RWPE1 (cell line): ENCODE data around the gene SCNN1B.
"Not testable (repeated sequence)": the region's sequence is repeated elsewhere in the genome, so short reads cannot be mapped to it uniquely, and the experiment has no call there.

Source experiments
- CTCF ChIA-PET: fragments of 350-600 bp; sonication (Branson Sonifier 250); formaldehyde crosslinking; extraction: SDS; loops from one replicate; lab custom pipeline; 2021; lab: Yijun Ruan, JAX
- POLR2A ChIA-PET: fragments of 400-600 bp; formaldehyde crosslinking; extraction: SDS; loops from one replicate; lab custom pipeline; 2020; ENCODE audit warnings: antibody characterized with exemption; ENCODE audit not compliant: low non-redundant PET; lab: Yijun Ruan, JAX
- DNase-seq: peaks from one replicate; pipeline ENCODE4 v3.0.0; 2012; ENCODE audit warnings: low spot score
- H3K27ac ChIP-seq: fragments of 450-650 bp; 2 replicates; pipeline ENCODE4 v1.5.1; 2017
- TF ChIP-seq, protein P1 (sequence below): fragments of 450-650 bp; conservative IDR thresholded peaks from 2 replicates; pipeline ENCODE4 v1.5.1; 2017; ENCODE audit warnings: low read depth, mild to moderate bottlenecking

The SCNN1B gene

DNA sequence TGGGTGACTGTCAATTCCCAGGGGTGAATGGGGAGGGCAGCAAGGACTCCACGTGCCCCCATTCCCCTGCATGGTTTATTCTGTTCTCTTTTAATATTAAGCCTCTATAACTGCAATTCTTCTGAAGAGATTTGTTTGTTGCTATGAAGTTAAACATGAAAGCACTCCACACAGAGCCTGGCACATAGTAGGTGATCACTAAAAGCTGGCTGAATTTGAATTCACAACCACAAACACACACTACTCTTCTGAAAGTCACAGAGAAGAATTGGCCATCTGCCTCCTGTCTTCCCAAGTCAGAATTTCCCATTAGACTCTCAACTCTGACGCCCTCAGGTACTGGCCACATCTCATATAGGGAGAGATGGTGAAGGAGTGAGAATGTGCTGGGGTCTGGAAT is 95.4 kb downstream of the SCNN1B start:
- no peak for DNase-seq
- POLR2A ChIA-PET, result no interaction called here
- no peak overlapping the region for H3K27ac ChIP-seq
- CTCF ChIA-PET, result interaction anchor here (0.7 kb wide), 1 partner anchor 16 kb away, joined by 3 read pairs; no protein-coding TSS in a partner anchor
- TF ChIP-seq, protein P1, sequence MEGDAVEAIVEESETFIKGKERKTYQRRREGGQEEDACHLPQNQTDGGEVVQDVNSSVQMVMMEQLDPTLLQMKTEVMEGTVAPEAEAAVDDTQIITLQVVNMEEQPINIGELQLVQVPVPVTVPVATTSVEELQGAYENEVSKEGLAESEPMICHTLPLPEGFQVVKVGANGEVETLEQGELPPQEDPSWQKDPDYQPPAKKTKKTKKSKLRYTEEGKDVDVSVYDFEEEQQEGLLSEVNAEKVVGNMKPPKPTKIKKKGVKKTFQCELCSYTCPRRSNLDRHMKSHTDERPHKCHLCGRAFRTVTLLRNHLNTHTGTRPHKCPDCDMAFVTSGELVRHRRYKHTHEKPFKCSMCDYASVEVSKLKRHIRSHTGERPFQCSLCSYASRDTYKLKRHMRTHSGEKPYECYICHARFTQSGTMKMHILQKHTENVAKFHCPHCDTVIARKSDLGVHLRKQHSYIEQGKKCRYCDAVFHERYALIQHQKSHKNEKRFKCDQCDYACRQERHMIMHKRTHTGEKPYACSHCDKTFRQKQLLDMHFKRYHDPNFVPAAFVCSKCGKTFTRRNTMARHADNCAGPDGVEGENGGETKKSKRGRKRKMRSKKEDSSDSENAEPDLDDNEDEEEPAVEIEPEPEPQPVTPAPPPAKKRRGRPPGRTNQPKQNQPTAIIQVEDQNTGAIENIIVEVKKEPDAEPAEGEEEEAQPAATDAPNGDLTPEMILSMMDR, result no peak

GRCh38 chr16:23398987-23399805 is 97.1 kb downstream of the SCNN1B start:
- ChIA-PET CTCF (no interaction called here), POLR2A (no interaction called here)
- TF ChIP-seq, protein P1, result no peak
- no peak for DNase-seq
- no peak overlapping the region for H3K27ac ChIP-seq

DNA sequence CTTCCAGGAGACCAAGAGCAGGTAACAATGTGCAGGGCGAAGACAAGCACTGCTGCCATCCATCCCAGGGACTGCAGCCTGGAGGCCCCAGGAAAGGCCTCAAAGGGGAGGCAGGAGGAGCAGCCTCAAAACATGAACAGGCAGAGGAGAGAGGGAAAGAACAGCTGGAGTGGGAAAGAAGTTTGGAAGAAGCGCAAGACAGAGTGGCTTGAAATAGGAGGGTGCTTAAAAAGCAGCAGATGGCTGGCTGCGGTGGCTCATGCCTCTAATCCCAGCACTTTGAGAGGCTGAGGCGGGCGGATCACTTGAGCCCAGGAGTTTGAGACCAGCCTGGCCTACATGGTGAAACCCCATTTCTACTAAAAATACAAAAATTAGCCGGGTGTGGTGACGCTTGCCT is 98.3 kb downstream of the SCNN1B start:
- POLR2A ChIA-PET, H3K27ac ChIP-seq, CTCF ChIA-PET, DNase-seq: not testable (repeated sequence)

DNA sequence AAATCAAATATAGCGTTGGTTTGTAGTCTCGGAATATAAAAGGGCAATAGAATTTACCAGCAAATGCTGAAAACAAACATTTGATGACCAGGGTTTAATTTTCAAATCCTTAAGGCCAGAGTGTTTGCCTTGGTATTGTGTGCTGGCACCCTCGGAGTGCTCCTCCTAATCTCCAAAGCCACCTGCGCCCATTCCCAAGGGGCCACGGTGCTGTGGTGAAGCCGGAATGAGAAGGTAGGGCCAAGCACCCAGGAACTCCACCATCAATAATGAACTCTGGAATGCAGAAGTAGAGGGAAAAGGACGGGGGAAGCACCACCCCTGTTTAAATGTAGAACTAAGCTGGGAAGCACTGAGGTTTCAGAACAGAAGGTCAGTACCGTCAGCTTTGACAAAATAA is 99.0 kb downstream of the SCNN1B start:
- CTCF ChIA-PET, result no interaction called here
- POLR2A ChIA-PET, result no interaction called here
- H3K27ac ChIP-seq, result no peak overlapping the region
- TF ChIP-seq, protein P1, result no peak
- no peak for DNase-seq

DNA sequence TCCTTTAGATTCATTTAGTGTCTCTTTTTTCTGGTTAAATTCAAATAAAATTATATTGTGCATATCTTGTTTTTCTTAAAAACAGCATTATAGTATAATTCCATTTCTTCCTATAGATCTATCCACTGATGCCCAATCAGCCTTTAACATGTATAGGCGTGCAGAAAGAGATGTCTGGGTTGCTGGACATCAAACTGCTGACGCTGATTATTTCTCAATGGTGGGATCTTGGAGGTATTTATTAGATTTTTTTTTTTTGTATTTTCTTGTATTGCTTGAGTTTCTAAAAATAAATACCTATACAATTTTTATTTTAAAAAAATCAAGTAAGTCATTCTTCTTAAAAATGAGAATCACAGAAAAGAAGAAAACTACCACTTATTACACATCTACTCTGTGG is 100.0 kb downstream of the SCNN1B start:
- no peak overlapping the region for H3K27ac ChIP-seq
- CTCF ChIA-PET, result no interaction called here
- POLR2A ChIA-PET, result no interaction called here
- no peak for DNase-seq
- TF ChIP-seq, protein P1, result no peak

DNA sequence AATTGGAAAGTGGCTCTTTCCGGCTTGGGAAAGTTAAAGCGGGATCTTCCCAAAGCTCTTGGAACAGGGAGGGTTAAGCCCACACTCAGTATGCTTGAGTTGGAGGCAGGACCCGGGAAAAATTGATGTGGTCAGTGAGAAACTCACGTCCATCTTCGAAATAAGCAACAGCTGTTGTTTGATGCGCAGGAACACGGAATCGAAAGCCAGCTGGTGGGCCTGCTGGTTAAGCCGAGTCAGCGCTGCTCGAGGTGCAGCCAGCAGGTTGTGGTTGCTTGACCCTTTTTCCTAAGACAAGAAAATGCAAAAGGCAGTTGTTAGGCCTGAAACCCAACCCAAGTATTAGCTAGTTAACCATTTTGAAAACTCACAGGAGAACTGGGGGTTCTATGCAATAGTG is 101.4 kb downstream of the SCNN1B start:
- H3K27ac ChIP-seq, result no peak overlapping the region
- TF ChIP-seq, protein P1, result no peak
- CTCF ChIA-PET, result no interaction called here
- DNase-seq, result no peak
- POLR2A ChIA-PET, result no interaction called here

GRCh38 chr16:23406024-23406423 is 103.9 kb downstream of the SCNN1B start:
- TF ChIP-seq, protein P1, result no peak
- POLR2A ChIA-PET, result no interaction called here
- no peak overlapping the region for H3K27ac ChIP-seq
- DNase-seq, result no peak
- CTCF ChIA-PET, result no interaction called here
